GM12874 (cell line): Measurements from ENCODE around the gene SPRR4.

Experiments used
- CTCF ChIP-seq: IDR thresholded peaks from 2 replicates; pipeline ENCODE4 v1.5.1; 2011; ENCODE audit warnings: low read depth, mild to moderate bottlenecking, control low read depth, low read length, moderate library complexity; ENCODE audit not compliant: insufficient read depth

The SPRR4 gene

GRCh38 chr1:152995842-152996241, 25.4 kb downstream of the SPRR4 start:
- TF ChIP-seq CTCF, result no peak

GRCh38 chr1:152996633-152997400, 26.4 kb downstream of the SPRR4 start:
- no peak for TF ChIP-seq CTCF

GRCh38 chr1:152997901-152998300, 27.5 kb downstream of the SPRR4 start:
- no peak for TF ChIP-seq CTCF

- no peak for TF ChIP-seq CTCF
Observed at GRCh38 chr1:152998476-152998875, 28.0 kb downstream of the SPRR4 start.

GRCh38 chr1:152999818-153000217, 29.4 kb downstream of the SPRR4 start:
- no peak for TF ChIP-seq CTCF

GRCh38 chr1:153000294-153000693, 29.8 kb downstream of the SPRR4 start:
- no peak for TF ChIP-seq CTCF

- TF ChIP-seq CTCF, result no peak
Observed at GRCh38 chr1:153001382-153001781, 30.9 kb downstream of the SPRR4 start, which contains the start of gene SPRR3. Gene SPRR3, plus strand, starts transcription at chr1:153001749. Its CDS starts 1,272 bp downstream, at chr1:153003021.
